KMS-11 (cell line): Measurements from ENCODE around the gene RNF220.

Experiments
- H2AFZ ChIP-seq: fragments of 200-600 bp; sonication (generic); 2 replicates; pipeline ENCODE4 v1.6.1; 2016; ENCODE audit warnings: antibody characterized with exemption, mixed run types, low read depth
- H3K27ac ChIP-seq: fragments of 200-600 bp; sonication (generic); 2 replicates; pipeline ENCODE4 v1.6.1; 2016; ENCODE audit warnings: mild to moderate bottlenecking, mixed run types
- H3K27me3 ChIP-seq: fragments of 200-600 bp; sonication (generic); 2 replicates; pipeline ENCODE4 v1.6.1; 2017; ENCODE audit warnings: mild to moderate bottlenecking, low read depth, mixed run types, moderate library complexity; ENCODE audit not compliant: insufficient read depth
- H3K36me3 ChIP-seq: fragments of 200-600 bp; sonication (generic); 2 replicates; pipeline ENCODE4 v1.6.1; 2017; ENCODE audit warnings: mild to moderate bottlenecking, mixed run types; ENCODE audit not compliant: insufficient read depth
- H3K4me1 ChIP-seq: fragments of 200-600 bp; sonication (generic); 2 replicates; pipeline ENCODE4 v1.6.1; 2016; ENCODE audit warnings: mild to moderate bottlenecking, low read depth, mixed run types; ENCODE audit not compliant: poor library complexity, severe bottlenecking
- H3K4me2 ChIP-seq: fragments of 200-600 bp; sonication (generic); 2 replicates; pipeline ENCODE4 v1.7.0; 2016; ENCODE audit warnings: mild to moderate bottlenecking, mixed run types
- H3K4me3 ChIP-seq: fragments of 200-600 bp; sonication (generic); IDR thresholded peaks from 2 replicates; pipeline ENCODE4 v1.6.1; 2017; ENCODE audit warnings: low read depth, low read length, mixed read lengths; ENCODE audit not compliant: insufficient read depth
- H3K79me2 ChIP-seq: fragments of 200-600 bp; sonication (generic); 2 replicates; pipeline ENCODE4 v1.6.1; 2016; ENCODE audit warnings: low read depth, mixed run types; ENCODE audit not compliant: insufficient read depth
- H3K9ac ChIP-seq: fragments of 200-600 bp; sonication (generic); 2 replicates; pipeline ENCODE4 v1.6.1; 2016; ENCODE audit warnings: mild to moderate bottlenecking, mixed run types
- H4K20me1 ChIP-seq: fragments of 200-600 bp; sonication (generic); 2 replicates; pipeline ENCODE4 v1.6.1; 2016; ENCODE audit warnings: mild to moderate bottlenecking, mixed run types; ENCODE audit not compliant: insufficient read depth
- CTCF ChIP-seq: fragments of 200-600 bp; sonication (generic); conservative IDR thresholded peaks from 2 replicates; pipeline ENCODE4 v1.6.1; 2017; ENCODE audit warnings: low read depth, mild to moderate bottlenecking, antibody characterized with exemption, low read length, moderate library complexity, mixed read lengths

RNF220 gene

GRCh38 chr1:44472620-44473525, 67.8 kb downstream of the RNF220 start:
- H3K79me2 ChIP-seq: no peaks in the 10 kb centered on the region
- TF ChIP-seq CTCF: no peak
- no peak overlapping the region for H3K4me3 ChIP-seq
- H4K20me1 ChIP-seq: no peaks in the 10 kb centered on the region
- H3K27ac ChIP-seq: no peak overlapping the region
- no peak overlapping the region for H2AFZ ChIP-seq
- H3K36me3 ChIP-seq: no peaks in the 10 kb centered on the region
- H3K4me1 ChIP-seq: no peaks in the 10 kb centered on the region
- H3K27me3 ChIP-seq: no peaks in the 10 kb centered on the region
- H3K4me2 ChIP-seq: no peak overlapping the region
- no peak overlapping the region for H3K9ac ChIP-seq

- TF ChIP-seq CTCF: no peak
- Histone ChIP-seq H3K79me2 (no peaks in the 10 kb centered on the region), H3K9ac (no peak overlapping the region), H3K27me3 (no peaks in the 10 kb centered on the region), H2AFZ (no peak overlapping the region), H3K4me1 (no peaks in the 10 kb centered on the region), H3K36me3 (no peaks in the 10 kb centered on the region), H3K4me3 (no peak overlapping the region), H3K4me2 (no peak overlapping the region), H3K27ac (no peak overlapping the region), H4K20me1 (no peaks in the 10 kb centered on the region)
These were observed 71.8 kb downstream of the RNF220 start for GRCh38 chr1:44476891-44477290.

- Histone ChIP-seq H3K4me2 (no peak overlapping the region), H4K20me1 (no peaks in the 10 kb centered on the region), H2AFZ (no peak overlapping the region), H3K9ac (no peak overlapping the region), H3K27ac (no peak overlapping the region), H3K27me3 (no peaks in the 10 kb centered on the region), H3K4me1 (no peaks in the 10 kb centered on the region), H3K79me2 (no peaks in the 10 kb centered on the region), H3K36me3 (no peaks in the 10 kb centered on the region), H3K4me3 (no peak overlapping the region)
- no peak for TF ChIP-seq CTCF
These were observed 76.6 kb downstream of the RNF220 start for GRCh38 chr1:44481701-44482100.

GRCh38 chr1:44483089-44483874, 78.2 kb downstream of the RNF220 start:
- no peak for TF ChIP-seq CTCF
- Histone ChIP-seq H3K9ac (no peak overlapping the region), H3K36me3 (no peaks in the 10 kb centered on the region), H3K79me2 (no peaks in the 10 kb centered on the region), H2AFZ (no peak overlapping the region), H3K27ac (no peak overlapping the region), H3K27me3 (no peaks in the 10 kb centered on the region), H3K4me2 (no peak overlapping the region), H3K4me3 (no peak overlapping the region), H4K20me1 (no peaks in the 10 kb centered on the region), H3K4me1 (no peaks in the 10 kb centered on the region)
